GM19438 (cell line): ENCODE measurements around the gene LAMB1.
"Not testable (repeated sequence)": the region's sequence is repeated elsewhere in the genome, so short reads cannot be mapped to it uniquely, and the experiment has no call there.

Source experiments
- ATAC-seq: cut with Tn5 transposase; IDR thresholded peaks from one replicate; pipeline ENCODE4 v1.9.1; 2021; ENCODE audit warnings: low read depth; ENCODE audit not compliant: unreplicated experiment

LAMB1 gene

DNA sequence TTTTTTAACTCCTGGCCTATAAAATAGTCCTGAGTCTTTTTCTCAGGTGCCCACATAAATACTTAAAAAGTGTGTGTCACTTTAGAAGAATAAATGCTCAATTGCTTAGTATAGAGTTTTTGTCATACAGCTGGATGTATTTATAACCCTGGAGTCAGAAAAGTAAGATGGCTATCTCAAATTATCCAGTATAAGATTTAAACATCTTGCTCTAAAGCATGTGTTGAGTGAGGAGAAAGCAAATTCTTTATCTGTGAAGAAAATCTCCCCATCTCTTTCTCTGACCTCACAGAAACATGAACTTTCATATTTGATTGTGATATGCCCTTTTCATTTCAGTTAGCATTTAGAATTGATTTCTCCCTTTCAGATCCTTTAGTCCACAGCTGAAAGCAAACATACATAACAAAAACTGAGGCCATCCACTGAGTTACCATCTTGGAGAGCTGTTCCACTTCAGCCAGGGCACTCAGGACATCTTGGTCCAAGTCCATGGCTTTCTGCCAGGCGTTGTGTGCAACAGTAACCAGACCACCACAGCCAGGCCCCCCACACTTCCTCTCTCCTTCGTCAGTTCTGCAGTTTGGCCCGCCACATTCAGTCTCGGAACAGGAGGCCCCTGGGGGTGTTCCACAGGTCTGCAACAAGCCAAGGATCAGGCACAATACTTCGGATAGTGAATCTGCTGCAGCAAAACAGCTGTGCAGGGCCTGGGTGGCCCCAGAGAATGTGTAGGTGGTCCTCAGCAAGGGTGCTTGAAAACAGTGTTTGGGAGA lies 71.0 kb downstream of the LAMB1 start:
- no peak for ATAC-seq

DNA sequence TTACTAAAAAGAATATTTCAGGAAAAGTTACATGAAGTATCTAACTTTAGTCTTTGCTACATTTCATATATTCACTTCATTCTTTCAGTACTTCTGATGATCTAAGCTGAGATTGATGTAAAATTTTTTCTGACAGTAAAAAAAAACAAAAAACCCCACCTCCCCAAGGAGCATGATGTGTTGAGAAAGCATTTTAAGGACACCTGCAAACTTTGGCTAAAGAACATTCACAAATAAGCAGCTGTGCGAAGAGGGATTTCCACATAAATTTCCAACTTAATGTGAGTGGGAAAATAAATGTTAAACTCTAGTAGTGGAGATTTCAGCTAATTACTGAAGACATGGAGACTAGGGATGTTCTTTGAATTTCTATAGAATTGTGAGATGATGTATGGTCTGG lies 76.5 kb downstream of the LAMB1 start:
- no peak for ATAC-seq

DNA sequence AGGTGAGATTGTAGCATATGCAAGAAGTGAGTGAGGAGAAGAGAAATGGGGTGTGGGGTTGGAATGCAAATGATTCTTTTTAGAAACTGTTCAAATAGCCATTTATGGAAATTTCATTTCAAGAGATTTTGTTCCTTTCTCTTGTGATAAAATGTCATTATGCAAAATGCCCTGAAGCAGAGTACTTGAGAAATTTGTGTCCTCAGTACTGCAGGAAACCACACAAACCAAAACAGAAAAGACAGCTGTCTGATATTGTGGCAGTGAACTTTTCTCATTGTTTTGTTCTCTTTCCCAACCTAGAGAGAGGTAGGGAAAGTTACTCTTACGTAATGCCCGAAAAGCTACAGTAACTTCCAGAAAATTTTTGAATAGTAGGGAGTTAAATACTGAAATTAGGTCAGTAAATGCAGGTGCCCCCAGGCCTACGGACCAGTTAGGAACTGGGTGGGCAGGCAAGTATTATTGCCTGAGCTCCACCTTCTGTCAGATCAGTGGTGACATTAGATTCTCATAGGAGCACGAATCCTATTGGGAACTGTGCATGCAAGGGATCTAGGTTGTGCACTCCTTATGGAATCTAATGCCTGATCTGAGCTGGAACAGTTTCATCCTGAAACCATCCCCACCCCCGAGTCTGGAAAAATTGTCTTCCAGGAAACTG lies 78.0 kb downstream of the LAMB1 start:
- peak; percentile 92 for ATAC-seq

DNA sequence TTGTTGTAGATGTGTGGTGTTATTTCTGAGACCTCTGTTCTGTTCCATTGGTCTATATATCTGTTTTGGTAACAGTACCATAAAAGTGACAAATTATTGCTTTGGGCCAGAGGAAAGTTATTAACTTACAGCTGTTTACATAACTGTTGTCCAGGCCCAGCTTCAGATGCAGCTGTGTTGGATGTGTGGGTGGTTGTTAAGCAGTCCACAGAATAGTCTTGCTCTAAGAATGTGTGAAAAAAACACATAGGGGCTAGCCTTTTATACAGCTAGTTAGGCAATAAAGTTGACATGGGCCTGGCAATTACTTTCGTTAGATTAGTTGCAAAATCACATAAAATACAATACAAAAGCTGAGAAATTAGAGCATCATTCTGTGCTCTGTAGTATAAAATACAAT lies 80.1 kb downstream of the LAMB1 start:
- no peak for ATAC-seq

DNA sequence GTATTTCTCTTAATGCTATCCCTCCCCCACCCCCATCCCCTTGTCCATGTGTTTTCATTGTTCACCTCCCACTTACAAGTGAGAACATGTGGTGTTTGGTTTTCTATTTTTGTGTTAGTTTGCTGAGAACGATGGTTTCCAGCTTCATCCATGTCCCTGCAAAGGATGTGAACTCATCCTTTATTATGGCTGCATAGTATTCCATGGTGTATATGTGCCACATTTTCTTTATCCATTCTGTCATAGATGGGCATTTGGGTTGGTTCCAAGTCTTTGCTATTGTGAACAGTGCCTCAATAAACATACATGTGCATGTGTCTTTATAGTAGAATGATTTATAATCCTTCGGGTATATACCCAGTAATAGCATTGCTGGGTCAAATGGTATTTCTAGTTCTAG lies 81.1 kb downstream of the LAMB1 start:
- not testable (repeated sequence) for ATAC-seq

DNA sequence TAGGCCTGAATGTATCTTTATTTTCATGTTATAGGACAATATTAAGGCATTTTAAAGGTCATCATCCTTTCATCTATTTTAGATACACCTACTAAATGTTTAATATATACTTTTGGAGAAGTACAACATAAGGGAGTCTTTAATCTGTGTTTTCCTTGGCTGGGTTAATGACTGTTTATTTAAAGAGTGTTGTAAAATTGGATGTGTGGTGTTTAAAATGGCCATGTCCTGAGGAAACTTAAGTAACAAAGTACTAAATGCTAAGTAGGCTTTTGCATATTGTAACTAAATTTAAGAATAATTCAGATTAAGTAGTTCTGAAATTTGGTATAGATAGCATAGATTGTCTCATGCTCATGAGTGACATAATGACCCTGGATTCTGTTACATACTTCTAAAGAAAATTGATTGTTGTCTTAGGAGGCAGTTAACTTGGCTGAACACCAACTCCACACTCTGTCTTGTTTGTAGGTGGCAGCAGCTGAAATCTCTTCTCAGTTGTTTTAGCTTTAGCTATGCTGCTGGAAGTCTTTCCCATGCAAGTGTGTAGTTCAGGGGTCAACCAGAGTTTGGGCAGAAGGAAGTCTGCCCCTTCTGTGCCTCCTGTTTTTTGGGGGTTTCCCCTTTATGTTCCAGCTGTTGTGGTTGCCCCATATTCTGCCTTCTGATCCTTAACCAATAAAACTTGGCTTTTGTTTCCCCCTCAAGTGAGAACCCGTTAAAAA lies 82.8 kb downstream of the LAMB1 start:
- ATAC-seq = no peak

DNA sequence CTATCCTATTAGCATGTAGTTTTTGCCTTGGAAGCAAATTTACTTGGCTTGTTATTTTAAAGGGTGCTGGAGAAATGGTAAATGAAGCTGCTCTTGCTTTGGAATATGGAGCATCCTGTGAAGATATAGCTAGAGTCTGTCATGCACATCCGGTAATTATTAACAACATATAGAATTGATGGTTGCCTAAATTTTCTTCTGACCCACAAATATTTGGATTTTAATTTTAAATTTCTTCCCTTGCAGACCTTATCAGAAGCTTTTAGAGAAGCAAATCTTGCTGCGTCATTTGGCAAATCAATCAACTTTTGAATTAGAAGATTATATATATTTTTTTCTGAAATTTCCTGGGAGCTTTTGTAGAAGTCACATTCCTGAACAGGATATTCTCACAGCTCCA lies 84.0 kb downstream of the LAMB1 start:
- ATAC-seq = no peak

DNA sequence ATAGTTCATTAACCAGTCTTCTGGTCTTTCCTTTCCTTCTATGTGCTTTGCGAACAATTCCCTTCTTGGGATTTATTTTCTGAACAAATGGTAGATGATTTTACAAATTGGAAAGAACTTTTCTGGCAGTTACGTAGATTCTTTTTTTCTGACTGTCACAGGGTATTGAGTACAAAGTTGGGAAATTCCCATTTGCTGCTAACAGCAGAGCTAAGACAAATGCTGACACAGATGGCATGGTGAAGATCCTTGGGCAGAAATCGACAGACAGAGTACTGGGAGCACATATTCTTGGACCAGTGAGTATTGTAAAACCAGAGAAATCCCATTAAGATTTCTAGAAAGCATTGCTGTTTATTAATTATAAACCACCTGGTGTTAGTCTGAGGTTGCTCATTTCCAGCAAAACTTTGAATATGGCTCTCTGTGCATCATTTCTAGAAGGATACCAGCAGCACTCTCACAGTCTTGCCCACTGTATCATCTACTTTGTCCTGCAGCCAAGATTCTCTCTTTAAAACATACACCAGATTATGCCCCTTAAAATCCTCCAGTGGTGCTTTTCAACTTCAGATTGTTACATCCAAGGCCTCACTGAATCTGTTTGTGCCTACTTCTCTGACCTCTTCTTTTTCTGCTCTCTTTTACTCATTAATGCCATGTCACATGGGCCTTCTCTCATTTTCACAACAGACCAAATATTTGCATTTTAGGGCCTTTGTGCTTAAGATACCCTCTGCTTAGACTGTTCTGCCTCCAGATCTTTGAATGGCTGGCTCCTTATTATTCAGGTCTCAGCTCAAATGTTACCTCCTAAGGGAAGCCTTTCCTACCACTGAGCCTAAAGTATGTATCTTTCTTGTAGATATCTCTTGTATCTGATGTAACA lies 85.0 kb downstream of the LAMB1 start:
- ATAC-seq = peak; percentile 75

DNA sequence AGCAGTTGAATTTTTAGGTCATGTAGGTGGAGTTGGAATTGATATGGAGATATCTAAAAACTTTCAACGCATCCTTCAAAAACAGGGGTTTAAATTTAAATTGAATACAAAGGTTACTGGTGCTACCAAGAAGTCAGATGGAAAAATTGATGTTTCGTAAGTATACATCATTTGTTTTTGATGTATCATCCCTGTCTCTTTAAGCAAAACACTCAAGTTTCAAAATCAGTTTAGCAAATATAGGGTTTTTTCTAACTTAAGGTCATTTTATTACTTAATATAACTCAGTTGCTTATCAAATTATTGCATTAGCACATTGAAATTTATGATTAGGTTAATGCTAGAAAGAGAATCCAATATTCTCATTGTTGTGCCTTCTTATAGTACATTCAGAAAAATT lies 87.4 kb downstream of the LAMB1 start:
- no peak for ATAC-seq

DNA sequence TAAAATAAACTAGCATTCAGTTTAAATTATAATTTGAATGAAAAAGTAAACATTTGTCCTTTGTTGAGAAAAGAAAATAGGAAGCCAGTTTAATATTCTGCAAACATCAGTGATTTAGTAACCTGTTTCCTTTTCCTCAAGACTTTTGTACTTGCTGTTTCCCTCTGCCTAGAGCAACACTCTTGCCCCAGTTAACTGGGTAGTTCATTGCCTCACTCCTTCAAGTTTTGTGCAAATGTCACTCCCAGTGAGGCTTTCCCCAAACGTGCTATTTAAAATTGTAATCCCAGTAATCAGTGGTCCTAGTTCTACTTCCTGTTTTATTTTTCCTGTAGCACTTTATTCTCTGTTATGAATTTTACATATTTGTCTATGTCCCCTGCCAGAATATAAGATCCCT lies 88.1 kb downstream of the LAMB1 start:
- no peak for ATAC-seq

DNA sequence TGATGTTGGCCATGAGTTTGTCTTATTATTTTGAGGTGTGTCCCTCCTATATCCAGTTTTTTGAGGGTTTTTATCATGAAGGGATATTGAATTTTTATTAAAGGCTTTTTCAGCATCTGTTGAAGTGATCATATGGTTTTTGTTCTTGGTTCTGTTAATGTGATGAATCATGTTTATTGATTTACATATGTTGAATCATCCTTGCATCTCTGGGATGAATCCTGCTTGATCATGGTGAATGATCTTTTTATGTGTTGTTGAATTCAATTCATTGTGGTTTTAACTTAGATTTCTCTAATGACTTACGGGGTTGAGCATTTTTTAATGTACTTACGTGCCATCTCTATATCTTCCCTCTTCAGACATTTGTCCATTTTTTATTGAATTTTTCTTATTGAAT lies 89.1 kb downstream of the LAMB1 start:
- ATAC-seq = no peak

DNA sequence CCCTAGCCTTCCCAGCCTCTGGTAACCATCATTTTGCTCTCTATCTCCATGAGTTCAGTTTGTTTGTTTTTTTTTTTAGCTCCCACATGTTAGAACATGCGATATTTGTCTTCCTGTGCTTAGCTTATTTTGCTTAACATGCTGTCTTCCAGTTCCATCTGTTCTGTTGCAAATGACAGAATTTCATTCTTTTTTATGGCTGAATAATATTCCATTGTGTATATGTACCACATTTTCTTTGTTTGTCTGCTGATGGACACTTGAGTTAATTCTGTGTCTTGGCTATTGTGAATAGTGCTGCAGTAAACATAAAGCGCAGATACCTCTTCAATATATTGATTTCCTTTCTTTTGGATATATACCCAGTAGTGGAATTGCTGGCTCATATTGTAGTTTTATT lies 91.0 kb downstream of the LAMB1 start:
- ATAC-seq = no peak

DNA sequence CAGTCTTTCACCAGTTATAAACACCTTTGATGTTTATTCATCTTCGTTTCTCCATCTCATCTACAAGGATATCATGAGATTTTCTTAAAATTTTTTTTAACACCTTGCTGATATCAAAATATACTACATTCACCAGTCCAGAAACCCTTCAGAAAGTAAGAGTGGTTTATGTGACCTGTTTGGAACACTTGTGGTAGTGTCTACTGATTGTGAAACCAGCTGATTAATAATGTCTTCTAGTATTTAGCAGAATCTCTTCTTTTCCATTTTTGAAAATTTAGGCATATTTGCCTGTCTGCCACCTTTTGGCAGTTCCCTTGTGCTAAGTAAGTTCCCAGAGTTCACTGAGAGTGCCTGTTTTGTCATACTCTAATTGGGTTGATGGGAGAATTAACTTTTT lies 93.5 kb downstream of the LAMB1 start:
- no peak for ATAC-seq

DNA sequence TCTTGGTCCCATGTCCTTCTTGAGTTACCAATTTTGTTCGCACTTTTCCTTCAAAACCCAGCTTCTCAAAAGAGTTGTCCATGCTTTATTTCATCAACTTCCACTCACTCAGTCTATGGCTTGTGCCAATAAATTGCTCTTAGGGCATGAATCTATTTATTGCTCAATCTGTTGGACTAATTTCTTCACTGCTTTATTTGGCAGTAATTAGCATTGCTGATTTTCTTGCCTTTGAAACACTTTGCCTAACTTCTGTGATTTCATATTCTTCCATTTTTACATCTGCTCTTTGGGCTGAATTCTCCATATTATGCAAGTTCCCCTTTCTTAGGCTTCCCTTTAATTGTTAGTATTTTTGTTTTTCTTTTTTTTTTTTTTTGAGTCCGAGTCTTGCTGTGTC lies 95.2 kb downstream of the LAMB1 start:
- no peak for ATAC-seq

DNA sequence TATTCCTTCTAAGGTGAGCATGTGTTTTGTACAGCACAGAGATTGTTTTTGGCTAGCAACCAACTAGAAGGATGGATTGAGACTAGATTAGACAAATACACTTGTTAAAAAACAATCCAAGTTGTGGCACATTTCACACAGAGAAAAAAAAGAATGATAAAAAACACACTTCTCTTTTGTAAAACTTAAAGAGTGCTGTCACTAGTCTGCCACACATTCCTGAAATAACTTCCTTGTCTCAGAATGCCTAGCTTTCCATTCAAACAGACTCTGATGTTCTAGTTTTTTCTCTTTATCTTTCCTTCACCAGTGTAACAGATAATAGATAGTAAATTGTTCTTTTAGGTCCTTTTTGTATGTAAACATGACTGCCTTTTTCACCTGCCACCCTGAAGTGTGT lies 100.6 kb downstream of the LAMB1 start:
- no peak for ATAC-seq

DNA sequence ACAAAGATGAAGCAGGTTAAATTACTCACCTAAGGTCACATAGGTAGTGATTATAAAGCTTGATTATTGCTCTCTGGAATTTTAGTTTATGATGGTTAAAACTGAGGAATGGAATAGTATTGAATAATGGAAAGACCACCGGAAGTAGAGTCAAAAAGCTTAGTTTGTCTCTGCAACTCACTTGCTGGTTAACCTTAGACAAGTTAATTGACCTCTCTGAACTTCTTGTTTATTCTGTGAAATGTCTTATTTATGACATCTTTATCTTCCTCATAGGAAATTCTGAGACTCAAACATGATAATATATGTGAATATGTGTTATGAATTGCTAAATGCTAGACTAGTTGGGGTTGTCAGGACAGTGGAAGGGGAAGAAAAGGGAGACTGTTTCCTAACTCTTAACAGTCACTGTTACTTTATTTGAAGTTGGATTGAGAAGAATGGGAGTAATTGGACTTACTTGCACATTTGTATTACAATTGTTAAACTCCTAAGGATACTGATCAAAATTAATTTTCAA lies 102.4 kb downstream of the LAMB1 start:
- no peak for ATAC-seq

DNA sequence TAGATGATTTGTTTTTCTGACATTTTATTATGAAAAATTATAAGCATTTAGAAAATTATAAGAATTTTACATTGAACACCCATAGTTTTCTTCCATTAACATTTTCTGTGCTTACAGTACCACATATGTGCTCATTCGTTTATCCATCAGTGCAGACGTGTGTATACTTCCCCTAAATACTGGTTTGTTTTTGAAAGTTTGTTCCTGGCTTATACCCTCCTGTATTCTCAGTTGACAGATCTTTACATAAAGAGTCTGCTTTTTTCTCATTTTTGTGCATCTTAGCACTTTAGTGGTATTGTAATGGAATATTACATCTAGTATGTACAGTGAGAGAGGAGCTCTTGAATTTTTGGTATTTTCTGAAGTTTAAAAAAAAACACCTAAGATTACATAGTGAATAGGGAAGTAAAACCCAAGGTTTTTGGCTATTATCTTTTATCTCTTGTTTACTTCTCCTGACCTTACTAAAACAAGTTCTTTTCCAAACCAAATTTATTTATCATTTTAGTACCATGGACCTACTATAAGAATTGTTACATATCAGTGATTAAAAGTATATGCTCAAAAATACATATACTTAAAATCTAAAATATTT lies 103.9 kb downstream of the LAMB1 start:
- no peak for ATAC-seq

DNA sequence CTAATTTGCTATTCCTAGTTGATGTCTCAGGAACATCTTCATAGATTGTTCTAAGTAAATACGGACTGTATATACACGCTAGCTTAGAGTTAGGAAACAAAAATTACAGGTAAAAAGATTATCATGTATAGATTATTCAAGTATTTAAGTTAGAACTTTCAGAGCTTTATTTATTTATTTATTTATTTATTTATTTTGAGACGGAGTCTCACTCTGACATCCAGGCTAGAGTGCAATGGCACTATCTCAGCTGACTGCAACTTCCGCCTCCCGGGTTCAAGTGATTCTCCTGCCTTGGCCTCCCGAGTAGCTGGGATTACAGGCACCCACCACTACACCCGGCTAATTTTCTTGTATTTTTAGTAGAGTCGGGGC lies 110.6 kb downstream of the LAMB1 start:
- ATAC-seq = not testable (repeated sequence)

DNA sequence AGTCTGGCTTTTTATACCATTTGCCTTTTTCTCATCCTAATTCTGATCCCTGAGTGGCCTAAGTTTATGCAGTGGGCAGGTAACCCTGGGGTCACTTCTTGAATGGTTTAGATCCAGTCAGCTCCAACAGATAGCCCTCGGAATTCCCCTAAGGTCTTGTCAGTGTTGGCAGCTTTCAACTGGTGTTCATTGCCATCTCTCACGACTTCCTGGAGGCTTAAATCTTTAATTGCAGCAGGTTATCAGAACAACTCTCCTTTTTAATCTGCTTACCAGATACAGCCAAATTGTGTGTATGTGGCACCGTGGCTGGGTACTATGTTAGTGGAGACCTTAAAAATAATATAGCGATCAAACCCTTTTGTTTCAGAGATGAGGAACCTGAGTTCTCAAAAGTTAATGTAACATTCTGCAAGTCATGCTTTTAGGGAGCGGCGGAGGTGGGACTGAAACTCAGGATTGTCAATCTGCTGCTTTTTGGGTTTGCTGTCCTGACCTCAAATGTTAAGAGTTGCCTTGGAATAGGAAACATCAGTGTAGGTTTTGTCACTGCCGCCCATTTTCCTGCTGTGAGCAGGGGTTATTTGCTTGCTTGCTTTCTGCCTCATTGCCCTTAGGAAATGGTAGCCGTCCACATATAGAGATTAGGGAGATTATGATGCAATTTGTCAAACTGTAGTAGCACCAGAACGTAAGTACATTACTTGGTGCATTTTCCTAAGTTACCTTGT lies 111.2 kb downstream of the LAMB1 start:
- ATAC-seq = peak; percentile 15
